H9 (cell line): ENCODE data around the gene FOXN1. TPM values are rescaled to one million over a fixed set of nuclear protein-coding genes. Genes with fewer than 3 reads are reported as not detected.

ENCODE experiments used
- DNase-seq: peaks from one replicate; pipeline ENCODE4 v3.0.0-alpha.2; 2017
- H2AFZ ChIP-seq: one replicate; pipeline ENCODE4 v1.6.1; 2013; ENCODE audit warnings: mild to moderate bottlenecking, low read length, control low read depth, moderate library complexity
- H2AK5ac ChIP-seq: 2 replicates; pipeline ENCODE4 v1.6.1; 2013; ENCODE audit warnings: low read length, control low read depth, mixed read lengths; ENCODE audit not compliant: insufficient read length
- H2BK120ac ChIP-seq: one replicate; pipeline ENCODE4 v1.6.1; 2013; ENCODE audit warnings: low read depth, mild to moderate bottlenecking, low read length, control low read depth, inconsistent platforms; ENCODE audit not compliant: poor library complexity, severe bottlenecking
- H2BK12ac ChIP-seq: 2 replicates; pipeline ENCODE4 v1.6.1; 2013; ENCODE audit warnings: low read length, control low read depth, mixed read lengths, low read depth; ENCODE audit not compliant: insufficient read length
- H2BK15ac ChIP-seq: 2 replicates; pipeline ENCODE4 v1.6.1; 2013; ENCODE audit warnings: low read depth, low read length, control low read depth
- H2BK20ac ChIP-seq: one replicate; pipeline ENCODE4 v1.6.1; 2013; ENCODE audit warnings: low read depth, mild to moderate bottlenecking, low read length, control low read depth, inconsistent platforms; ENCODE audit not compliant: poor library complexity, severe bottlenecking
- H2BK5ac ChIP-seq: 2 replicates; pipeline ENCODE4 v1.6.1; 2013; ENCODE audit warnings: low read length, control low read depth, mixed read lengths; ENCODE audit not compliant: insufficient read length
- H3K14ac ChIP-seq: 2 replicates; pipeline ENCODE4 v1.6.1; 2013; ENCODE audit warnings: low read length, control low read depth; ENCODE audit not compliant: insufficient read depth
- H3K18ac ChIP-seq: 2 replicates; pipeline ENCODE4 v1.6.1; 2013; ENCODE audit warnings: low read depth, mild to moderate bottlenecking, mixed read lengths, low read length, control low read depth; ENCODE audit not compliant: insufficient read length
- H3K23ac ChIP-seq: 2 replicates; pipeline ENCODE4 v1.6.1; 2013; ENCODE audit warnings: low read length, control low read depth, mixed read lengths, low read depth; ENCODE audit not compliant: insufficient read length
- H3K23me2 ChIP-seq: 2 replicates; pipeline ENCODE4 v1.6.1; 2013; ENCODE audit warnings: low read depth, mild to moderate bottlenecking, mixed read lengths, low read length, control low read depth; ENCODE audit not compliant: insufficient read length, poor library complexity, severe bottlenecking
- H3K27ac ChIP-seq: 2 replicates; pipeline ENCODE4 v1.5.1; 2013; ENCODE audit warnings: low read length, control low read depth, mixed read lengths, low read depth; ENCODE audit not compliant: insufficient read length
- H3K27me3 ChIP-seq: 2 replicates; pipeline ENCODE4 v1.6.1; 2013; ENCODE audit warnings: low read length, control low read depth, inconsistent platforms; ENCODE audit not compliant: insufficient read depth
- H3K4ac ChIP-seq: 2 replicates; pipeline ENCODE4 v1.6.1; 2013; ENCODE audit warnings: low read depth, mild to moderate bottlenecking, control low read depth, inconsistent platforms, low read length, moderate library complexity
- H3K4me1 ChIP-seq: 2 replicates; pipeline ENCODE4 v1.6.1; 2013; ENCODE audit warnings: low read length, control low read depth, inconsistent platforms; ENCODE audit not compliant: insufficient read depth
- H3K4me2 ChIP-seq: 2 replicates; pipeline ENCODE4 v1.6.1; 2013; ENCODE audit warnings: low read length, control low read depth, mixed read lengths; ENCODE audit not compliant: insufficient read length, insufficient read depth
- H3K56ac ChIP-seq: 2 replicates; pipeline ENCODE4 v1.6.1; 2013; ENCODE audit warnings: low read depth, mild to moderate bottlenecking, mixed read lengths, low read length, control low read depth; ENCODE audit not compliant: insufficient read length
- H3K79me1 ChIP-seq: 2 replicates; pipeline ENCODE4 v1.6.1; 2013; ENCODE audit warnings: low read depth, mild to moderate bottlenecking, moderate library complexity, low read length, control low read depth, inconsistent platforms; ENCODE audit not compliant: insufficient read depth, poor library complexity, severe bottlenecking
- H3K79me2 ChIP-seq: 2 replicates; pipeline ENCODE4 v1.6.1; 2013; ENCODE audit warnings: low read length, control low read depth, inconsistent platforms; ENCODE audit not compliant: insufficient read depth
- H3K9ac ChIP-seq: 2 replicates; pipeline ENCODE4 v1.6.1; 2013; ENCODE audit warnings: low read length, control low read depth, mixed read lengths; ENCODE audit not compliant: insufficient read length; ENCODE audit errors: extremely low read depth
- H3K9me3 ChIP-seq: one replicate; pipeline ENCODE4 v1.6.1; 2013; ENCODE audit warnings: low read depth, low read length, inconsistent platforms; ENCODE audit not compliant: control insufficient read depth
- H3T11ph ChIP-seq: one replicate; pipeline ENCODE4 v1.6.1; 2013; ENCODE audit warnings: mild to moderate bottlenecking, low read length, control low read depth, inconsistent platforms
- H4K20me1 ChIP-seq: one replicate; pipeline ENCODE4 v1.6.1; 2013; ENCODE audit not compliant: control insufficient read depth, insufficient read length, insufficient read depth
- H4K5ac ChIP-seq: 2 replicates; pipeline ENCODE4 v1.6.1; 2013; ENCODE audit warnings: low read depth, mild to moderate bottlenecking, mixed read lengths, low read length, control low read depth; ENCODE audit not compliant: insufficient read length
- H4K8ac ChIP-seq: replicated peaks from 2 replicates; pipeline ENCODE4 v1.6.1; 2013; ENCODE audit warnings: low read length, control low read depth, mixed read lengths, low read depth; ENCODE audit not compliant: insufficient read length
- H4K91ac ChIP-seq: 2 replicates; pipeline ENCODE4 v1.6.1; 2013; ENCODE audit warnings: low read depth, mild to moderate bottlenecking, moderate library complexity, mixed read lengths, low read length, control low read depth; ENCODE audit not compliant: insufficient read length
- H3K27ac Mint-ChIP-seq, 3 experiments: 2 replicates in 2 of 3; 3 replicates in 1 of 3; pipeline ENCODE4 v1.8.0; 2020 to 2021; ENCODE audit warnings: mixed read lengths in 3 of 3, mild to moderate bottlenecking in 1 of 3, moderate library complexity in 1 of 3
- H3K27me3 Mint-ChIP-seq: 2 replicates; pipeline ENCODE4 v1.8.0; 2021; ENCODE audit warnings: low read depth, mild to moderate bottlenecking, moderate library complexity, mixed read lengths
- H3K36me3 Mint-ChIP-seq, 3 experiments: 2 replicates in 2 of 3; 3 replicates in 1 of 3; pipeline ENCODE4 v1.8.0; 2020 to 2021; ENCODE audit warnings: low read depth in 3 of 3, mixed read lengths in 3 of 3; ENCODE audit not compliant: insufficient read depth in 1 of 3
- H3K4me1 Mint-ChIP-seq, 2 experiments: 2 replicates each; pipeline ENCODE4 v1.8.0; 2020; ENCODE audit warnings: mixed read lengths in 2 of 2
- H3K4me3 Mint-ChIP-seq, 2 experiments: 2 replicates in 1 of 2; 3 replicates in 1 of 2; pipeline ENCODE4 v1.8.0; 2020 to 2021; ENCODE audit warnings: mild to moderate bottlenecking in 2 of 2, mixed read lengths in 2 of 2, moderate library complexity in 1 of 2
- H3K9me3 Mint-ChIP-seq, 2 experiments: 2 replicates in 1 of 2; 3 replicates in 1 of 2; pipeline ENCODE4 v1.8.0; 2020; ENCODE audit warnings: mild to moderate bottlenecking in 2 of 2, mixed read lengths in 2 of 2, moderate library complexity in 1 of 2
- WGBS: extraction: QIAGEN DNeasy Blood & Tissue Kit; methylation state at CpG from one replicate; pipeline ENCODE4 v1.1.7; 2013; ENCODE audit warnings: missing lambda C conversion rate, low lambda C conversion rate, mixed read lengths; ENCODE audit not compliant: insufficient read length; ENCODE audit errors: extremely low coverage; 5-methylcytosine and 5-hydroxymethylcytosine counted together
- total RNA-seq: library from RNA; stranded (reverse); gene quantifications from 2 replicates; pipeline ENCODE4 v1.2.1, GENCODE V29; 2021
- TF ChIP-seq, protein P1 (sequence below): fragments of 200-600 bp; sonication (generic); conservative IDR thresholded peaks from 3 replicates; pipeline ENCODE4 v1.8.0; 2021; ENCODE audit warnings: antibody characterized with exemption, mild to moderate bottlenecking

FOXN1 gene
- total RNA-seq, 1 experiment from 2014 or later: not detected

DNA sequence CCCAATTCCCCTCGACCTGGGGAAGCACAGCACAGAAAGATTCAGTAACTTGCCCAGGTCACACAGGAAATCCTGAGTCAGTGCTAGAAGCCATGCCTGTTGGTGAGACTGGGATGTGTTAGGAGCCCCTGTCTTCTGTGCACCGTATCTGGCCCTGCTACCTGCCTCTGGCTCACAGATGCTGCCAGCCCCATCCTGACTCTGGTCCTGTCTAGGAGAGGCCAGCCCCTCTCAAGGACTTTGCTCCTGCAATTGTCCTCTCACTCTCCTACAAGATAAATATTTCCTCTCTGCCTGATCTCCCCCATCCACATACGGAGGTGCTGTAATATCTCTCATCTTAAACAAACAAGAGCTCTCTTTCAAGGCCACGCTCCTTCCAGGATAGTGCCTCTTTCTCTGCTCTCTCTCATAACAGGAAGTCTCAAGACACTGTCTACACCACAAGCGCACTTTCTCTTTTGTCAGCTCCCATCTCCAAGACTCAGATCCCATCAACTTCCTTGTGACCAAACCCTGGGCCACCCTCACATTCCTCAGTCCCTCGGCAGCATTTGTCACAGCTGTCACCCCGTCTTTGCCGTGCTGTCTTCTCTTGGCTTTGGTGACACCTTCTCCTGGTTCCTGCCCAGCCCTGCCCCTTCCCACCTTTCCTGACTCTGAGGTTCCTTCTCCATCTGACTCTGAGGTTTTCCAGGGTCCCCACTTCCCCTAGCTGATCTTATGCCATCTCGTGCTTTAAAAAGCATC lies 30.8 kb upstream of the FOXN1 start:
- H4K91ac ChIP-seq: no peak overlapping the region
- no peak overlapping the region for H2BK15ac ChIP-seq
- H3K27ac ChIP-seq: no peak overlapping the region
- H3K4me1 ChIP-seq: no peaks in the 10 kb centered on the region; the same call in 1 of the 2 replicates
- peak; percentile 27 for DNase-seq
- no peak overlapping the region for H2BK20ac ChIP-seq
- H2BK5ac ChIP-seq: no peak overlapping the region
- Mint-ChIP-seq H3K4me1 (peaks cover 7 to 15% of the 10 kb centered on the region in 2 experiments), H3K27me3 (peaks cover 11% of the 10 kb centered on the region), H3K4me3 (no peak overlapping the region), H3K27ac (no peak overlapping the region), H3K9me3 (no peaks in the 10 kb centered on the region), H3K36me3 (no peaks in the 10 kb centered on the region)
- WGBS: no CpG with 5 or more reads among the region's 9 CpGs
- no peak overlapping the region for H2AFZ ChIP-seq
- H2AK5ac ChIP-seq: no peak overlapping the region
- H3K56ac ChIP-seq: no peak overlapping the region
- TF ChIP-seq, protein P1, sequence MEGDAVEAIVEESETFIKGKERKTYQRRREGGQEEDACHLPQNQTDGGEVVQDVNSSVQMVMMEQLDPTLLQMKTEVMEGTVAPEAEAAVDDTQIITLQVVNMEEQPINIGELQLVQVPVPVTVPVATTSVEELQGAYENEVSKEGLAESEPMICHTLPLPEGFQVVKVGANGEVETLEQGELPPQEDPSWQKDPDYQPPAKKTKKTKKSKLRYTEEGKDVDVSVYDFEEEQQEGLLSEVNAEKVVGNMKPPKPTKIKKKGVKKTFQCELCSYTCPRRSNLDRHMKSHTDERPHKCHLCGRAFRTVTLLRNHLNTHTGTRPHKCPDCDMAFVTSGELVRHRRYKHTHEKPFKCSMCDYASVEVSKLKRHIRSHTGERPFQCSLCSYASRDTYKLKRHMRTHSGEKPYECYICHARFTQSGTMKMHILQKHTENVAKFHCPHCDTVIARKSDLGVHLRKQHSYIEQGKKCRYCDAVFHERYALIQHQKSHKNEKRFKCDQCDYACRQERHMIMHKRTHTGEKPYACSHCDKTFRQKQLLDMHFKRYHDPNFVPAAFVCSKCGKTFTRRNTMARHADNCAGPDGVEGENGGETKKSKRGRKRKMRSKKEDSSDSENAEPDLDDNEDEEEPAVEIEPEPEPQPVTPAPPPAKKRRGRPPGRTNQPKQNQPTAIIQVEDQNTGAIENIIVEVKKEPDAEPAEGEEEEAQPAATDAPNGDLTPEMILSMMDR: no peak
- no peaks in the 10 kb centered on the region for H3K79me2 ChIP-seq
- H4K5ac ChIP-seq: no peak overlapping the region
- H3T11ph ChIP-seq: no peak overlapping the region
- H3K23me2 ChIP-seq: no peaks in the 10 kb centered on the region
- H3K4ac ChIP-seq: no peak overlapping the region
- H3K9me3 ChIP-seq: no peaks in the 10 kb centered on the region
- H4K8ac ChIP-seq: no peak overlapping the region
- no peak overlapping the region for H2BK12ac ChIP-seq
- no peak overlapping the region for H3K23ac ChIP-seq
- H3K4me2 ChIP-seq: no peak overlapping the region
- no peaks in the 10 kb centered on the region; the same call in 1 of the 2 replicates for H3K27me3 ChIP-seq
- H3K18ac ChIP-seq: no peak overlapping the region
- no peak overlapping the region for H2BK120ac ChIP-seq
- no peak overlapping the region for H3K14ac ChIP-seq
- H3K79me1 ChIP-seq: no peaks in the 10 kb centered on the region
- no peak overlapping the region for H3K9ac ChIP-seq
- H4K20me1 ChIP-seq: no peaks in the 10 kb centered on the region
